Frontal cortex (tissue), 4 donors: Measurements from ENCODE around the gene SETD7. TPM values are rescaled to one million over a fixed set of nuclear protein-coding genes. Genes with fewer than 3 reads are reported as not detected.
"Not testable (repeated sequence)": the region's sequence is repeated elsewhere in the genome, so short reads cannot be mapped to it uniquely, and the experiment has no call there.

Source experiments
- DNase-seq, 2 donors: peaks; one replicate each; pipeline ENCODE4 v3.0.0; 2012; ENCODE audit warnings: low spot score in 2 of 2
- FAIRE-seq: peaks from 2 replicates; lab custom pipeline; 2012; peaks lifted over from hg19 to GRCh38; lab: Jason Lieb, UNC
- total RNA-seq: library from RNA; depleted of rRNA; stranded (reverse); fragments of >200 nt; gene quantifications from one replicate; pipeline ENCODE4 v1.2.3, GENCODE V29; 2014
- donor health status: control.
- donor health status: control.
- donor health status: control.

The SETD7 gene
- total RNA-seq, 1 donor from 2014 or later, result 28.5 TPM

DNA sequence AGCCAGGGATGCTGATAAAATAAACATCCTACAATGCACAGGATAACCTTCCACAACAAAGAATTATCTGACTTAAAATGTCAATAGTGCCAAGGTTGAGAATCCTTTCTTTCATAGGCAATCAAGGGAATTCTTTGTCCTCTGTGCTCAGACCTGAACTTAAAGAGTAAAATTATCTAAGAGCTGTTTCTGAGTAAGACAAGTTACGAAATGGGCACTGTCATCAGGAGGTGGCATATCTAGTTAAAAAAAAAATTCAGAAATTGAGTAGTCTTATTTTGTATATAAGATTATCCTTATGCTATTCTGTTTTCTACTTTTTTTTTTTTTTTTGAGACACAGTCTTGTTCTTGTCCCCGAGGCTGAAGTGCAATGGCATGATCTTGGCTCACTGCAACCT, 105.4 kb downstream of the SETD7 start:
- DNase-seq, result no peak

DNA sequence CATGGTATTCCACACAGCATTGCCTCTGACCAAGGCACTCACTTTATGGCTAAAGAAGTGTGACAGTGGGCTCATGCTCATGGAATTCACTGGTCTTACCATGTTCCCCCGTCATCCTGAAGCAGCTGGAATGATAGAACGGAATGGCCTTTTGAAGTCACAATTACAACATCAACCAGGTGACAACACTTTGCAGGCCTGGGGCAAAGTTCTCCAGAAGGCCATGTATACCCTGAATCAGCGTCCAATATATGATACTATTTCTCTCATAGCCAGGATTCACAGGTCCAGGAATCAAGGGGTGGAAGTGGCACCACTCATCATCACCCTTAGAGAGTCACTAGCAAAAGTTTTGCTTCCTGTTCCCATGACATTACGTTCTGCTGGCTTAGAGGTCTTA, 108.9 kb downstream of the SETD7 start:
- not testable (repeated sequence) for DNase-seq, FAIRE-seq

More for the DNA sequence above, 105.4 kb downstream of the SETD7 start:
- no peak for FAIRE-seq

Other genes with a start within 250 kb of the SETD7 start
- 53.0 TPM for gene RAB33B, start 102.1 kb downstream of the SETD7 start, total RNA-seq
- 4.1 TPM for gene MGST2, start 109.6 kb upstream of the SETD7 start, total RNA-seq